GM20000 (cell line): ENCODE data around the gene CLN6.
A peak's percentile ranks its signal among the peaks of the same experiment; 100 is the strongest.
"Not testable (repeated sequence)": the region's sequence is repeated elsewhere in the genome, so short reads cannot be mapped to it uniquely, and the experiment has no call there.

Experiments
- DNase-seq: peaks from one replicate; pipeline ENCODE4 v3.0.0; 2012; ENCODE audit warnings: low spot score
- CTCF ChIP-seq: IDR thresholded peaks from 2 replicates; pipeline ENCODE4 v1.5.1; 2012; ENCODE audit warnings: mild to moderate bottlenecking, control low read depth; ENCODE audit errors: extremely low read depth, missing control alignments

Gene CLN6

DNA sequence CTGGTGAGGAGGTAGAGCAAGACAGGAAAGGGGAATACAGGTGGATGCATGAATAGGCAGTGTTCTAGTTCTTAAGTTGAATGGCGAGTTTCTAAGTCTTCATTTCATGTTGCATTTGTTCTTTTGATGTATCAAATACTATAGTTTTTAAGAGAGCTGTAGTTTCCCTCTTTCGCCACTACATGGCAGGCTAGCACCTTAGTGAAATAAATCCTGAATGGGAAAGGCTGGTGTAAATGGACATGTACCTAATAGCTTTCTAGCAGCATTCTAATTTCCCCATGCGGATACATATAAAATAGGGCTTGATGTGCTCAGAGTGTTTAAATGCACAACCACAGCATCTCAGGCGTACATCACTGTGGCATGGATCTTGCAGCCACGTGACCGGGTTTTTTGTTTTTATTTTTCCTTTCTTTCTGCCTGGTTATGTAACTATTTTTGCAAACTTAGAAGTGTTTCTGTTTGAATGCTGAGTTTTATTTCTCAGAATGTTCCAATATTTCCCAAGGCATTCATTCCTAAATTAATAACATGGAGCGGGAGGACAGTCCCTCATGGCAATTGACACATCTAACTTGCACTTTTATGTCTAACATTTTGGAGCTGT, 23.5 kb upstream of the CLN6 start:
- peak; percentile 77 for DNase-seq
- TF ChIP-seq CTCF, result peak; percentile 62

DNA sequence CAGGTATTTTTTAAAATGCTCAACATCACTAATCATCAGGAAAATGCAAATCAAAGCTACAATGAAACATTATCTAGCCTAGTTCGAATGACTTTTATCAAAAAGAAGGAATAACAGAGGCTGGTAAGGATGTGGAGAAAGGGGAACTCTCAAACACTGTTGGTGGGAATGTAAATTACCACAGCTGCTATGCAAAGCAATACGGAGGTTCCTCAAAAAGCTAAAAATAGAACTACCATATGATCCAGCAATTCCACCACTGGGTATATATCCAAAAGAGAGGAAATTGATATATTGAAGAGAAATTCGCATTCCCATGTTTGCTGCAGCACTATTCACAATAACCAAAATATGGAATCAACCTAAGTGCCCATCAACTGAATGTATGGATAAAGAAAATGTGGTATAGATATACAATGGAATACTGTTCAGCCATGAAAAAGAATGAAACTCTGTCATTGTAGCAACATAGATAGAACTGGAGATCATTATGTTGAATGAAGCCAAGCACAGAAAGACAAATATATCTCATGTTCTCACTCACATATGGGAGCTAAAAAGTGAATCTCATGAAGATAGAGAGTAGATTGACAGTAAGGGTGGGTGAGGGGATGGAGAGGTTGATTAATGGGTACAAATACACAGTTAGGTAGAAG, 19.7 kb upstream of the CLN6 start:
- no peak for TF ChIP-seq CTCF
- no peak for DNase-seq

- DNase-seq, result no peak
- TF ChIP-seq CTCF, result no peak
These were observed 14.7 kb upstream of the CLN6 start for GRCh38 chr15:68244235-68244634.

GRCh38 chr15:68241088-68241935, 11.8 kb upstream of the CLN6 start:
- no peak for DNase-seq
- no peak for TF ChIP-seq CTCF

GRCh38 chr15:68239025-68239424, 9.5 kb upstream of the CLN6 start:
- TF ChIP-seq CTCF, result no peak
- DNase-seq, result no peak

GRCh38 chr15:68235022-68235421, 5.5 kb upstream of the CLN6 start:
- TF ChIP-seq CTCF, result no peak
- no peak for DNase-seq

DNA sequence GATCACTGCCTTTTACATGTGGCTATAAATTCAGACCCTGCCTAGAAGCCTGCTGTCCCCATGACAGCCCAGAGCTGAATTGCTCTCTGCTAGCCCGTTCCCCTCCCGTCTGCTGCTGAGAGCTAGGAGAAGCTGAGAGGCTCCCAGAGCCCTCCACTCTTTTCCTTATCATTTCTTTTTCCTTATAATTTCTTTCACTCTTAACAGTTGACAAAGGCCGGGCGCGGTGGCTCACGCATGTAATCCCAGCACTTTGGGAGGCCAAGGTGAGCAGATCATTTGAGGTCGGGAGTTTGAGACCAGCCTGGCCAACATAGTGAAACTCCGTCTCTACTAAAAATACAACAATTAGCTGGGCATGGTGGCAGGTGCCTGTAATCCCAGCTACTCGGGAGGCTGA, 5.0 kb upstream of the CLN6 start:
- not testable (repeated sequence) for DNase-seq
